Left renal pelvis (tissue), 4 donors: ENCODE measurements around the gene FKBP8. TPM values are rescaled to one million over a fixed set of nuclear protein-coding genes. Genes with fewer than 3 reads are reported as not detected.

Source experiments
- DNase-seq, 4 donors: peaks; one replicate each; pipeline ENCODE4 v3.0.0-alpha.2; 2013; ENCODE audit warnings: low read depth in 4 of 4, low spot score in 3 of 4
- polyA plus RNA-seq, 4 donors: library from polyadenylated mRNA; unstranded; fragments of 120-200 nt; gene quantifications; one replicate each; pipeline ENCODE4 v1.2.1, GENCODE V29; 2013; ENCODE audit not compliant: insufficient read length in 4 of 4

The FKBP8 gene
- polyA plus RNA-seq, 4 donors, result 131 to 201 (median 173) TPM

DNA sequence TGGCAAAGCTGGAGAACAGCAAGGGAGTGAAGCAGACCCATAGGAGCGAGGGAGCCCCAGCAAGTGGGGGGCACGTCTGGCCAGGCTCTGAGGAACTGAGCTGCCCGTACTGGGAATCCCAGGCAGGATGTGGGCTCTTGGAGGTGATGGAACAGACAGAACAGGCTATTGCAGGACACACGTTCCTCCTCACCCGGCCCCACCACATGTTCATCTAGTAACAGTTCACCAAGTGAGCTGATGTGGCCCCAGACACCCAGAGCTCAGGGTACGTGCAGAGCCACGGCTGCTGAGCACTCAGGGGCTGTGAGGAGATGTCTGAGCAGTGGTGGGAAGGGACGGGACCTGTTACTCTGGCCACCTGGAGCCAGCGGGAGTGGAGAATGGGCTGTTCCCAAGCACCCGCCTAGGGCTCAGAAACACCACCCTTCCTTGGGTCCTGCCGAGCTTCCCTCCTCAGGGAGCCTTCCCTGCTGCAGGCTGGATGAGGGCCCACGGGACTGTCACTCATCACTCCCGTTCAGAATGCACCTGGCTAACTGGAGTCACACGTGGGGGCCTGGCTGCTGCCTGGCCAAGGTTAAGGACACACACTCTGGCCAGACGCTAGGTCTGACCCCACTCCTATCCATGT, 39.9 kb downstream of the FKBP8 start:
- DNase-seq, result no peak

DNA sequence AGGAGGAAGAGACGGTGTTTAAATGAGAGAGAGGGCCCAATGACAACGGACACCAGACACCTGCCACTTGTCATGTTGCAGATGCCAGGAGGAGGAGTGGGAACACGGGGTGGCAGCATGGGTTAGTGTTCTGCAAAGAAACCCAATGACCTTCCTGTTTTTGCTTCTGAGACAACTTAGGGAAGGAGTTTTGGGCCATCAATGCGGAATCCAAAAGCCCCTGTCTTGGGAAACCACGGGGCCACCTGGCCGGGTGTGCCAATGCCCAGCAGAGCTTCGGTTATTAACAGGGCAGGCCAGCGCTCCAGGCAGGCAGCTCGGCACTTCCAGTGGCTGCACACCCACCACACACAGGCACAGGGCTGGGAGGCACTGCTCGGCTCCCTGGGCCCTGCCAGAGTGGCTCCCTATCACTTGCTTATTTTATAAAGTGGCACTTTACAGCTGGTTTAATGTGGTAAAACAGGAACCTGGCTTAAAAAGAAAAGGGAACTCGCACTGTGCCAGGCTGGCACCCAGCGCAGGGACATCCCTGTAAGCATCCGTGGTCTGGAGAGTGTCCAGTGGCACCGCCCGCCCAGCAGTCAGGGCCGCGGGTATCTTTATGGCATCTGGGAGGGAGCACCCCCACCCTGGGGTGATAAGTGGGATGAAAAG, 40.6 kb downstream of the FKBP8 start:
- DNase-seq, result no peak

DNA sequence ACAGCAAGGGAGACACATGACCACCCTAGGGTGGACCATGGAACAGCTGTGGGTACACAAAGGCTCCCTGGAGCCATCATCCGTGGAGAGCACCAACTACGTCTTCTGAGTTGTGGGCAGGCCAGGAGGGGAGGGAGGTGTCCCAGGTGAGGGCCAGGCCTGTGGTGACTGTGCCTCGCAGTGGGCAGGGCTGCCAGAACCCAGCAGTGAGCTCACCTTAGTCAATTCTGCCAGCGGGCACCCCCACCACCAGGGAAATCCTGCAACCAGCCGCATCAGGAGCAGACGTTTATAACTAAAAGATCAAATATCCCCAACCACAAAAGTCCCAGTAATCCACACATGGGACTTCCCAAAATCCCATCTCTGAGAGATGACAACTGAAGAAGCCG, 41.1 kb downstream of the FKBP8 start:
- no peak for DNase-seq

DNA sequence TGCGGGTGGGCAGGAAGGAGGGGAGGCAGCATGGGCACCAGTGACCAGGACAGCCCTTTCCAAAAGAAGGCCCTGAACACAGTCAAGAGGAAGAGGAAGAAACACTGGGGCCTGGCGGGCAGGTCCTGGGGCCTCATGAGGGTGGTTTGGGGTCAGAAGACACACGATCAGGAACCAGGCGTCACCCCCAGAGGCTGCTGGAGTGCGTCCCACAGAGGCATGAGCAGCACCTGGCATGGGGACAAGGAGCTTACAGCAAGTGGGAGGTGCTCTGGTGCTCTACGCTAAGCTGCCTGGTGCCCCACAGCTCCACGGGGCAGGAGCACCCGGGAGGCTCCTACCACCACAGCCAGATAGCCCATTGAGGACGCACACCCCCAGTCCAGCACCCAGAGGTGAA, 41.5 kb downstream of the FKBP8 start:
- DNase-seq, result no peak

DNA sequence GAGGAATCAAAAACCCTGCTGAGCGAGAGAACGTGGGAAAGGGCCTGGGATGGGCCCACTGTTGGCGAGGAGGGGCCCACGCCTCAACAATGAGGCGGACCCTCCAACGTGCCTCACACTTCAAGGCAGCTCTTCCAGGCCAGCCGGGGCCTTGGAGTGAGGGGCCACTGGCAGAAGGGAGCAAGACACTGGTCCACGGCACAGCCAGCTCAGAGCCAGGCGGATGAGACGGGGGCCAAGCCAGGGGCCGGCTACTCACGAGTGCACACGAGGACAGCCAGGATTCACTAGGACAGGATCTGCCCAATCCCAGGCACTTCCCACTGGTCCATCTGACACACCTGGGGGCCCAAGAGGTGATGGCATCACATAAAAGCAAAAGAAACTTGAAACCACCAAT, 42.0 kb downstream of the FKBP8 start:
- DNase-seq, result no peak

DNA sequence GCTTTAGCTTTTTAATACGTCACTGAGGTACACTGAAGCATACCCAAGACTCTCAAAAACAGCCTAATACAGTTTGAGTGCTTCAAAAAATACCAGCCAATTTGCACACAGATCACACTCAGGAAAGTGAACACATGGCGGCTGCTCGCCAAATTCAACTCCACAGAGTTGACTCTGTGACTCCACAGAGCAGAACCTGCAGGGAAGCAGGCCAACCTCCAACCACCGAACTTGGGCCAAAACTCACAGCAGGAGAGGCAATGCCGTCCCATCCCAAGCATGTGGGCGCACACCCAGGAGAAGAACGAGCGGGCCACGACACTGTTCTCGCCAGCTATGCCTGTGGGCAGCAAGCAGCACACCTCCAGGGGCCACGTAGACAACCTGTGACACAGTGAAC, 42.6 kb downstream of the FKBP8 start:
- DNase-seq, result no peak

DNA sequence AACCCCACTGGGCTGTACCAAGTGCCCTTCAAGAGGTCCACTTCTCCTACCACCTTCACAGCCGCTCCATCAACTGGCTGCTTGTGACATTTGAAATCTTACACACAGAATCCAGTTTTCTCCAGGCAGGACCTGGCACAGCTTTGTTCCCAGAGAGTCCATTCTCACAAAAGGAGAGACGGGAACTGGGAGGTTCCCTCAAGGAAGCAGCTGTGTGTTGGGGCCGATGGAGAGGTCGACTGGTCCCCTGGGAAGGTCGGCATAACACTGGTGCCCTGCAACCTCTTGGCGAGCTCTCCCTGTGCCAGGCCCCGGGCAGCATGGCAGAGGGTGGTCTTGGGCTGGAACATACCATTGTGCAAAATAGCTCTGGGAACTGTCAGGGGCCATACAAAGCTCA, 43.0 kb downstream of the FKBP8 start:
- DNase-seq, result no peak

DNA sequence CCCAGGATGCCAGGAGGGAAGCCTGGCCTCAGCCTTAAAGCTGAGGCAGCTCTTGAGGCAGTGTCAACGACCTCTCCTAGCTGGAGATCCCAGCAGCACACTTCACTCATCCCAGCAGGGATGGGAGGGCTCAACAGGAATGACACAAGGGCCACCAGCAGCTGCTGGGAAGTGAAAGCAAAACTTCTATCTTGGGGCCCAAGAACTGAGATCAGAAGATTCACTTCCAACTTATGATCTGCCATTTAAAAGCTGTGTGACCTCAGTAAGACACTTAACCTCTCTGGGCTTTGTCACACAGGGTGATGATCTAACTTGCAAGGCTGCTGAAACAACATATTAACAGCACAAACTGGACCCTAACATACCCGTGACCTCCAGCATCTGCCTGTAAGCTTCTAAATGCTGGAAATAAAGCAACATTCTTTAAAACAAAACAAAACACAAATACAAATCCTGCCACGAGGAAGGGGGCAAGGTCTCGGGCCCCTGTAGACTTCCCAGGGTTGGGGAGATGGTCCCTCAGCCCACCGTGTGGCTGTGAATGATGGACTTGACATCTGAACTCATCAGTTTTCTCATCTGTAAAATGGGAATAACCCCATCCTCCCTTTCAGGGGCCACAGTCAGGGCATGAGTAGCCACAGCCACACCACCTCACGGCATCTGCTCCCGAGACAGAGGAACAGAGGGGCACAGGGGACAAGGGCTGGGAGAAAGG, 44.2 kb downstream of the FKBP8 start:
- DNase-seq, result no peak

DNA sequence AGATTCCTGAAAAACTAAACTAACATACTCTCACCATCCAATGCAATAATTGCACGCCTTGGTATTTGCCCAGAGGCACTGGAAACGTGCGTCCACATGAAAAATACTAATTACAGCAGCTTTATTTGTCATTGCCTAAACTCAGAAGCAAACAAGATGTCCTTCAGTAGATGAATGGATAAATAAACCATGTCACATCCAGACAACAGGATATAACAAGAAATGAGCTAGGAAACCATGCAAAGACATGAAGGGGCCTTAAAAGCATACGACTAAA, 46.5 kb downstream of the FKBP8 start:
- no peak for DNase-seq

DNA sequence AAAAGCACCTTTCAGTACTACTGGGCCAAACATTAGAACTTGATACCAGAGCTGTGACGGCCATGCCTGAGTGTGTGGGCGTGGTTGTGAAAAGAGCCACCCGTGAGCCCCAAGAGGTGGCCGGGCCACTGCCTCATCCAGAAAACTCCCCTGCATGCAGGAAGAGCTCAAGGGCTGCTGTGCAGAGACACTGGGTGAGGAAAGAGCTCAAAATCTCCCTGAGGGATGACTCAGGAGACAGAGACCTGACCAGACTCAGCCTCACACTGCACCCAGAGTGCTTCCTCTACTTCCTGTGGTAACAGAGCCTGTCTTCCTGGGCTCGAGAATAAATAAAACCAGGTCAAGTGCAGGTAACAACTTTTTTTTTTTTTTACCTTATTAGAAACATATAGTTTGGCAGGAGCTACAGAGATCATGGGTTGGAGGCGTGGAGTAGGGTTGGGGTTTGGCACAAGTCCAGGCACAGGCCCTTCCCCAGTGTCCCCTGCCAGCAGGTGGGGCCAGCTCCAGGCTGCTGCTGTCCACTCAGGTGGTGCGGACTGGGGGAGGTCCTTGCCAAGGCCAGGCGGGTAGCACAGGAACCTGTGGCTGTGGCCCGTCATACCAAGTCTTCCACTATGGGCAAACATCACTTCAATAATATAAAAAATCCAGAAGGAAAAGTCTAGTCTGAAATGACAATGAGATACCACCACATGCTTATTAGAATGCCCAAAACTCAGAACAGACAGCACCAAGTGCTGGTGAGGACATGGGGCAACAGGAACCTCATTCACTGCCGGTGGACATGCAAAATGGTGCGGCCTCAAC, 47.0 kb downstream of the FKBP8 start:
- DNase-seq, result no peak

DNA sequence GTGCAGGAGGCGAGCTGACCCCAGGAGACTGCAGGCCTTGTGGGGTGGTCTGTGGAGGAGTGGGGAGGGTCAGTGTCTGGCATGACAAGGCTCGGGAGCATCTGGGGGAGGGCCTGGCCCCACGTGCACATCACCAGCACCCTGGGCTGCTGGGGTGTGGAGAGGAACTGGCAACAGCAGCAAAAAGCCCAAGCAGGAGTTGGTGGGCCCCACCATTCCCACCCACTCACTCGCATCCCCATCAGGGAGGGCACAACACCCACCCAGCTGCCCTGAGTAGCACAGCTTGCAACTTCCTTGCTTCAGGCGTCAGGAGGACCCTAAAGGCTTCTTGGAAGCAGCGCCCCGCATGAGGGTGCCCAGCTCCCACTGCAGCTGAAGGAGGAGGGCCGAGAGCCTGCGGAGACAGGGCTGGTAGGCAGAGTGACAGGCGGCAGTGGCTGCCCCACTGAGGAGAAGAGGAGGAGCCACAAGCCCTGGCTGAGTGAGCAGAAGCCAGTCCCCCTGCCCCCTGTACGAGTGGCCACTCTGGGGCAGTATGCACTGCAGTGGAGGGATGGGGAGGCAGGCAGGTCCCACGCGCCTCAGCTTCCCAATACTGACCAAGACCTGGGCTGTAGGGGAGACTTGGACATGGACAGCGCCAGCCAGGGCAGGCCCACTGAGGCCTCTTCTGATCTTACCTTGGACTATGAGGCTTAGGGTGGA, 48.0 kb downstream of the FKBP8 start:
- no peak for DNase-seq

DNA sequence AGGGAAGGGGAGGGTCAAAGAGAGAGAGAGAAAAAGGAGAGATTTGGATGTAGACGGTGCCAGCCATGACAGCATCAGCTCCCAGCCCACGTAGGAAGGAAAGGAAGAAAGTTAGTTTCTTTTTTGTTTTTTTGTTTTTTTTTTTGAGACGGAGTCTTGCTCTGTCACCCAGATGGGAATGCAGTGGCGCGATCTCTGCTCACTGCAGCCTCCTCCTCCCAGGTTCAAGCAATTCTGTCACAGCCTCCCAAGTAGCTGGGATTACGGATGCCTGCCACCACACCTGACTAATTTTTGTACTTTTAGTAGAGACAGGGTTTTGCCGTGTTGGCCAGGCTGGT, 49.1 kb downstream of the FKBP8 start:
- no peak for DNase-seq

DNA sequence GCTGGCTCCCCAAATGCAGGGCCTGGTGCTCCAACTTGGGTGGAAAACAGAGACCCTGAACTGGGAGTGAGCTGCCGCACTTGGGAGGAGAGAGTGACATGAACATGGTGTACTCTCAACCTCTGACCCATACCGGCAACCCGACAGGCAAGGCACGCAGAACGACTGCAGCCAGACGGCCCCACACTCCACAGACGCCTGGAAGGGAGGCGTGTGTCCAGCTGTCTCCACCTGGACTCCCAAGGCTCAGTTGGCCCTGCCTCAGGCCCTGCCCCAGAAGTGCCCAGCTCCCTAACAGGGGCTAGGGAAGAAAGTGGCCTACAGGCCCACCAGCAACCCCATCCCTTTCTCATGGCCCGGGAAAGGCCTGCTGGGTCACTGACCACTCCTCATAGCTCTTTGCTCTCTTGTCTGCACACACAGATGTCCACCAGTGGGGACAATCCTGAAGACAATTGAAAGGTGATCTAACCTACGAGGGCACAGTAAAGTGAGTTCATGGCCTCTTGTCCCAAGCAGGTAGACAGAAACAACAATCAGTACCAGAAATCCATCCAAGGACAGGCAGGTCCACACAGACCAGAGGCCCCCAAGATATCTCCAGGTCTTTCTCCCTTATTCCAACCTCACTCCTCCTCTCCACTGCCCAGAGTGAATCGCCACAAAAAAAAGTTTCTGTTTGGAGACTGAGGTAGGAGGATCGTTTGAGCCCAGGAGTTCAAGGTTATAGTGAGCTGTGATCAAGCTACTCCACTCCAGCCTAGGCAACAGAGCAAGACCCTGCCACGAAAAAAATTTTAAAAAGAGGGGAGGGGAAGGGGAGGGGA, 49.7 kb downstream of the FKBP8 start:
- DNase-seq, result no peak

DNA sequence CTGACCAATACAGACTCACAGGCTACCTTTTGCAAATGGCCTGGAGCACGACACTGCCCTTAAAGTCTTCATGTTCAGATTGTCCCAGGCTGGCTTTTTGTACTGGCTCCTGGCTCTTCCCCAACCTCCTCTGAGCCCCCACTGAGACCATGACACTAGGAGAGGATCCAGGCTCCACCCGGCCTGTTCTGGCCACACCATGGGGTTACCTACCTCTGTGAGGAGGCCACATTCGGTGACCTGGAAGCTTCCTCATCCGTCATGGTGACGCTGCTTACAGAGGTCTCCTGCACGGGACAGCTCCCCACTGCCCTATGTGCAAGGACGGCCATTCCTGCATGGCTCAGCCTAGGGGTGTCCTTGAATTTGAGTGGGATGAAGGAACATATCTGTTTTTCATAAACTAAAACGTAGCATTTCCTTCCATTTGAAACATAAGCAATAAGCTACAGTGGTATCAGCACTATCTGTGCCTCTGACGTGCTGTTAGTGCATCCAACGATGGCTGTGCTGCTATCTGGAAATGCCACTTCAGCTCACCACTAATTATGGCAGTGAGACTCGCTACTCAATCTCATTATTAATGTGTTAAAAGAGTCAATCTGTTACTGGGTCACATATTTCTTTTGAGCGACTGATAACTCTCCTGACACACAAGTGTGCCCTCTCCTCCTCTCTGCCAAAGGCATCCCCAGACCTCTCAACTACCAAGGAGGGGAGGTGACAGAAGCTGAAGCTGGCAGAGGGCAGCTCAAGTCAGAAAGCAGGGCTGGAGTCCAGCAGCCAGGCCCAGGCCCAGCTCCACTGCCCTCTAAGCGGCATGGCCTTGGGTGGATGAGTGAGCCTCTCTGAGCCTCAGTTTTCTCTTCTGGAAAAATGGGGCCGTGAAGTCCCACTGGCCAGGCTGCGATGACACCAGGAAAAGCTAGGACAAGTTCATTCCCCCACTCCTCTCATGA, 51.1 kb downstream of the FKBP8 start:
- DNase-seq, result no peak

DNA sequence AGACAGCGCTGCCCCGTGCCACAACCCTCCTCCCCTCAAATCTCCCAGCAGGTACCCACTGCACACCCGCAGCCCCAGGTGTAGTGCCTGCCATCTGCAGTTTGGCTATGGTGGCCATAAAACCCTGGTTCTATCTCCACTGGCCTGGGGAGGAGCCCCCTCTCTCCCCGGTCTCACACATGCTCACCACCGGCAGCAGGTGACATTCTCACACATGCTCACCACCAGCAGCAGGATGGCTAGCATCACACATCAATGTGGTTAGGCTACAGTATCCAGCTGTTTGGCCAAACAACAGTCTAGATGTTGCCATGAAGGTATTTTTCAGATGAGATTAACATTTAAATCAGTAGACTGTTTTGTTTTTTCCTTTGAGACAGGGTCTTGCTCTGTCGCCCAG, 52.6 kb downstream of the FKBP8 start:
- DNase-seq, result no peak

DNA sequence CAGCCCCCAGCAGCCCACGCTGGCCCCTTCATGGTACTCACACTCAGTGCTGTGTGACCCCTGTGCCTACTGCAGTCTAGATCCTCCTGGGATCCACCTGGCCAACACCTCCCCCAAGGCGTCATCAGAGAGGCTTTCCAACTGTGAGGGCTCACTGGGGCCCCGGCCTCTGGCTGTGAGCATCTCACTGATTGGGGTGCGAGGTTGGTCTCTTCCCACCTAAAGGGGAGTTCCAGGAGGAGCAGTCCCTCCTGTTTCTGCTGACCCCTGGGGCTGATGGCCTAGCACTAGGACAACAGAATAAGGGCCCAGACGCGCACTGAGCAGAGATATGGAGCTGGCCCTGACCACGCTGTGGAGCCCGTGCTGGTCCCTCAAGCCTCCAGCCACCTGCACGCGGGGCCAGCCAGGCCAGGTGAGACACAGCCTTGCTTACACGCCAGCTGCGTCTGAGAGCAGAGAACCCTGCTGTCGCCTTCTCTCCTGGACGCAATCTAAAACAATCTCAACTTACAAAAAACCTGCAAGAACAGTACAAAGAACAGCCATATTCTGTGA, 53.7 kb downstream of the FKBP8 start:
- no peak for DNase-seq

DNA sequence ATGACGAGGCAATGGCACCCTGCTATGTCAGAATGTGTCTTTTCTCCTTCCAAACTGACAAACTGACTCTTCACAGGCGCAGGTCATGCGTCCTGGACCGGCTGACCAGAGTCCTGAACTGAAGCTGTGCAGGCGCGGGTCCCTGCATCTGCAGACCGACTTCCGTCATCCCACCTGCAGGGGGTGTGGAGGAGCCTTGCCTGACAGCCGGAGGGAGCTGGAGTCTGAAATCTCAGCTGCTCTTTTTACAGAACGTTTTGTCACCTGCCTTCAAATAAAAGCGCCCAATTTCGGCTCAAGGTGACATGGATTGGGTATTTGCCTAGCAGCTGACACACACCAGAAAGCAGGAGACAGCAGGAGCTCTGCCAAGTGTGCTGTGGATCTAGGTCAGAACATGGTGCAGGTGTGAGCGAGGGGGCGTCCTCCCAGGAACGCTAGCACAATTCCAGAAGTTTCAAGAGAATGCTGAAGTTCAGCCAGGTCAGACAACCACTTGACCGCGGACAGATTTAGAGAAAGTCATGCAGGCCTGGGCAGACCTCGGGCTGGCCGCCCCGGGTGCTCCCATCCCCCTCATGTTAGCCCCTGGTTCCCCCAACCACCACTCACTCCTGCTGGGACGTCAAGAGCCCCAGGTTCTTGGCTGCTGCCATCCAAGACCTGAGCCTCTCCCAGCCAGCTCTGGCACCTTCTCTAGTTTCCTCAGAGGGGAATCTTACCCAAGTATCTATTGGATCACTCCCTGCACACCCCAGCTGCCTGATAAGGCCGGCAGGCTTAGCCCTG, 54.3 kb downstream of the FKBP8 start:
- no peak for DNase-seq

DNA sequence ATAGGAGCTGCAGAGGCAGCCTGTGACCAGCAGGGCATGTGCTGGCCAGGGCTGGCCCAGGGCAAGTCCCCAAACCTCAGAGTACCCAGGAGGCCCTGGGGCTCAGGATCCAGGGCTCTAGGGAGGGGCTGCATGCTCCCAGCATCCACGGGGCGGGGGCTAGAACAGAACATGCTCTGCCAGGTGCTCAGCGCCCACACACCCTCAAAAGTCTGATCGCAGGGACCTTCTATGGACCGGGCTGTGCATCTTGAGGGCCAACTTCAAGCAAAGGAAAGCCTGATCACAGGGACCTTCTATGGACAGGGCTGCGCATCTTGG, 55.0 kb downstream of the FKBP8 start:
- DNase-seq, result no peak
